GDM1 (cell line): Measurements from ENCODE around the gene RAB17.

Experiments used
- DNase-seq: peaks from one replicate; lab custom pipeline; 2025; lab: John Stamatoyannopoulos, UW

Gene RAB17

DNA sequence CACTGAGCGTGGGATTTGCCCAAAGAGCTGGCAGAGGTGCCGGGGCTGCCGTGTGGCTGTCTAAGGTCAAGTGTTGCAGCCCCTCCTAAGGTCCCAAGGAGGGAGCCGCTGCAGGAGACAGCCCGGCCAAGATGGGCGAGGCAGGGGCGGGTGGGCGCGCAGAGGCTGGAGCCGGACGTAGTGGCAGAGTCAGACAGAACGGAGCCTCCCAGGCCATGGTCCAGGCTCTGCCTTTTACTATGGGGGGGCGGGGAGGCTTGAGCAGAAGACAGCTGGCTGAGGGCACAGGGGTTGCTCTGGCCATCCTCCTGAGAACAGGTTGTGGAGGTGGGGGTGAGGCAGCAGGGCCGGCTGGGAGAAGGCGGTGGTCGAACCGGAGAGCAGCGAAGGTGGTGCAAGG, 51.6 kb downstream of the RAB17 start:
- DNase-seq: no peak

GRCh38 chr2:237538001-237538720, 52.4 kb downstream of the RAB17 start:
- DNase-seq: no peak

- DNase-seq: no peak
These were observed 53.9 kb downstream of the RAB17 start for GRCh38 chr2:237536617-237537016.

DNA sequence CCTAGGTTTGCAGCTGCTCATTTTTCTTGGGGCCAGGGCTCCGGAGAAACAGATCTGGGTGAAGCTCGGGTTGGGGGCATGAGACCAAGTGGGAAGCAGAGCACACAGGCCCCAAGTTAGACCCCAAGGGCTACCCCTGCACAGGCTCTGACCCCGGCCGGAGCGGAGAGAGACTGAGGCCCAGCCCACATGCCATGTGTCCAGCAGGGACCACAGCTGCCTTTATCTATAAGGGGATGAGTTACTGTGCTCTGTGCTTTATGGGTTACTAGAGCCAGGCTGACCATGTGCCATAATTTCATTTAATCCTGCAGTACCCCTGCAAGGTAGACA, 54.5 kb downstream of the RAB17 start:
- no peak for DNase-seq

- no peak for DNase-seq
These were observed 55.0 kb downstream of the RAB17 start for GRCh38 chr2:237535385-237536082.

GRCh38 chr2:237534380-237534779, 56.2 kb downstream of the RAB17 start:
- no peak for DNase-seq

DNA sequence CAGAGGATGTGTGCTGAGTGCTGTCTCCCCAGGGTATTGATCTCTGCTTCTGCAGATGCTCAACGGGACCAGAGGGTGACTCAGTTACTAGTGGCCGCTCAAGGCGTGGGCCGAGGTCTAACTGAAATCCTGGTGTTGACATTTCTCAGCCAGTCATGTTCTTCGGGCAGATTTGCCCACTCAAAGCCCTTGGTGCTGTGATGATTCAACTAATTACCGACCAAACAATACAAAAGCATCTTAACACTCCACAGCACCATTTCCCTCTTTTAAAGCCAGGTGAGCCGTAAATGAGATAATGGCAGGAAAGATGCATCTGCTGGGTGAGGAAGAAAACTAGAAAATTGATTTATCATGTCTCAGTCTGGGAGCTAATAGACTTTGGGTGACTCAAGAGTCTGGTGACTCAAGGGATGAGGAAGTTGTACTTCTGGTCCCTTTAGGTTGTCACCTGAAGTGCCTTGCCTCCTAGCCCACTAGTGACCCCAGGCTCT, 56.8 kb downstream of the RAB17 start:
- no peak for DNase-seq

DNA sequence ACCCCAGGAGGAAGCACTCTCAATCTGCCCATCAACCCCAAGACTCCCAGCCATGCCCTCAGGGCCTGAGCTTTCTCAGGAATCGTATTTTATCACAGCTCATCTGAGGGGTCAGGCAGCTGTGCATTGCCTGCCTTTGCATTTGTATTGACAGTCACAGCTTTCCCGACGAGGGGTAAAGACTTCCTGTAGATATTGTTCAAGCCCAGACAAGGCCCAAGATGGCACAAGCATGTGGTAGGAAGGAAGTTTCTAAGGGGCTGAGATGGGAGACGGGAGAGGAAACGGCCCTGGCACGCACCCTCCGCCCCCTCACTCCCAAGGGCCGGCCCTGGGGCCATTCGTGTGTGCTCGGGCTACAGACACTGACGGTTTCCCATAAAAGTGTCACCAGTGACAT, 58.4 kb downstream of the RAB17 start:
- DNase-seq: no peak

GRCh38 chr2:237530472-237531433, 59.8 kb downstream of the RAB17 start:
- no peak for DNase-seq

DNA sequence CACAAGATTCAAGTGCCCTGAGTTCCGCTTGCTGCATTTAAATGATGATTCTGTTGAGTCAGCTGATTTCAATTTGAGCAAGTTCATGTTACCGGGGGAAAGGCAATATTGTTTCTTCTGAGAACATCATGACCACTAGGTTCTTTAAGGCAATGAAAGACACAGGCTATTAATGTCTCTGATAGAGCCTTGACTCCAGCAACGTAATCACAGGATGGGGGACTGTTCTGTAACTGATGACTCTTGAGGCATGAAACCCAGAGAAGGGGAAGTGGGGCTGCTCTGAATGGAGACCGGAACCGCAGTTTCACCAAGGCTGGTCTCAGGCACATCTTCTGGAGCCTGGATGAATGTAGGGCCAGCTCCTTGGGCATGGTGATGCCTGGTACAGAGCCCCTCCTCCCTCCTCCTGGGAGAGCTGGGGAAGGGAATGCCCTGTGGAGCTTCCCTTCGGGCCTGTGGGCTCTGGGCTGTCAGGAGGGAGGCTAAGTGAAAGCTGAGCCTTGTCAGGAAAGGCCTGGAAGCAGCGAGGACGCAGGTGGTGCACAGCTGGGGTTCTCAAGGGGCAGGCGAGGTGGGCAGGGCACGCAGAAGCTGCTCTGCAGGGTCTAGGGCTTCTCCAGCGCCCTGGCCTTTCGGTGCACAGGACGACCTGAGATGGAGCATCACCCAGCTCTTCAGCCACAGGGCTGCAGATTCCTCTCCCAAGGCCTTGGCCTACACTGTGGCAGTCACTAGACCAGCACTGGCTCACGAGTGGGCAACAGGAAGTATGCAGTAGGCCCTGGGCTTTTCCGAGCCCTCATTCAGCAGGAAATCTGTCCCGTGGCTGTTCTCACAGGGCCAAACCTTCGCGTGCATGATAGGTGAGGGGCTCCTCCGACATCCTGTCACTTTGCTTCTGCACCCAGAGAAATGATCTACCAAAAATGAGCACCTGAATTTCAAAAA, 60.8 kb downstream of the RAB17 start:
- DNase-seq: no peak

GRCh38 chr2:237527766-237528165, 62.8 kb downstream of the RAB17 start:
- DNase-seq: no peak

DNA sequence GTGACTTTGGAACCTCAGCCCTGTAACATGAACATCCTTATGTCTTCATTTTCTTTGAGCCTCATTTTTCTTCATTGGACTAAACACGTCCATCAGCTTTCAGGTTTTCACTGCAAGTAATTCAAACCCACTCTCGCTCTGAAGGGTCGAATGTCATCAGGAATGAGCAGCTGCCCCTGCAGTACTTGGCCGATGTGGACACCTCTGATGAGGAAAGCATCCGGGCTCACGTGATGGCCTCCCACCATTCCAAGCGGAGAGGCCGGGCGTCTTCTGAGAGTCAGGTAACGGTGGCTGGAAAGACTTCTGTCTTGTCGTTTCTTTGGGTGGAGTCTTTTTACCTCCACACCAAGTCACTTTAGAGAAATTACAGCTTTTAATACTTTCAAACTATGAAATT, 63.3 kb downstream of the RAB17 start:
- no peak for DNase-seq

DNA sequence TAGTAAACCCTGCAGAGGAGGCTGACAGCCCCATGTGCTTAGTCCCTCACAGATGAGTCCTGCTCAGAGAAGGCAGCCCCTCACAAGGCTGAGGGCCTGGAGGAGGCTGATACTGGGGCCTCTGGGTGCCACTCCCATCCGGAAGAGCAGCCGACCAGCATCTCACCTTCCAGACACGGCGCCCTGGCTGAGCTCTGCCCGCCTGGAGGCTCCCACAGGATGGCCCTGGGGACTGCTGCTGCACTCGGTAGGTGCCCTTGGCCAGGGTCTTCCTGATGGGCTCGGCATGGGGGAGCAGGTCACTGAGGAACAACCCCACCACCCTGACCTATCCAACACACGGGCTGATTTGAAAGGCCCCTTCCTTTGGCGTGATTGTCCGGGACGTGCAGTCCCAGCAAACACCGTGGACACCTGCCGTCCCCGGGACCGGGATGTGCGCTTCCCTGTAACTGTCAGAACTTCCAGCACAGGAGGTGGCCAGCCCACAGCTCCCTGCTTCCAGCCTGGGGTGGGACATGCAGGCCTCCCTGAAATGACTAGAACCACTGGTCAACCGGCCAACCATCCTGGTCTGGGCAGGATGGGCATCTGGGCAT, 64.9 kb downstream of the RAB17 start:
- no peak for DNase-seq

GRCh38 chr2:237524631-237525030, 65.9 kb downstream of the RAB17 start:
- DNase-seq: no peak
